Body of pancreas (tissue), 4 donors: ENCODE results near the gene PXDC1. TPM values are rescaled to one million over a fixed set of nuclear protein-coding genes. Genes with fewer than 3 reads are reported as not detected.

Source experiments
- ATAC-seq: fragments of 150-250 bp; one replicate; pipeline ENCODE4 v1.9.1; 2016
- DNase-seq, 4 donors: peaks; one replicate each; pipeline ENCODE4 v3.0.0-alpha.2; 2019
- H3K27ac ChIP-seq, 4 donors: fragments of 200-600 bp; sonication (generic); 1 replicate in 3 of 4; 2 replicates in 1 of 4; pipeline versions ENCODE4 v1.5.1 to v1.6.1; 2016 to 2019; ENCODE audit warnings: mild to moderate bottlenecking in 1 of 4, mixed read lengths in 1 of 4, moderate library complexity in 1 of 4
- H3K27me3 ChIP-seq, 2 donors: fragments of 200-600 bp; sonication (generic); one replicate each; pipeline ENCODE4 v1.6.0; 2016; ENCODE audit warnings: mild to moderate bottlenecking in 1 of 2
- H3K36me3 ChIP-seq, 2 donors: fragments of 200-600 bp; sonication (generic); replicated peaks in 1 of 2; 2 replicates each; pipeline ENCODE4 v1.5.1; 2016; ENCODE audit warnings: low read depth in 2 of 2; ENCODE audit not compliant: insufficient read depth in 1 of 2
- H3K4me1 ChIP-seq: fragments of 200-600 bp; sonication (generic); one replicate; pipeline ENCODE4 v1.6.0; 2016
- H3K4me3 ChIP-seq, 2 donors: fragments of 200-600 bp; sonication (generic); 1 replicate in 1 of 2; 2 replicates in 1 of 2; pipeline ENCODE4 v1.5.1; 2016 to 2019
- H3K9me3 ChIP-seq, 3 donors: fragments of 200-600 bp; sonication (generic); 1 replicate in 2 of 3; 2 replicates in 1 of 3; pipeline ENCODE4 v1.5.1; 2016
- CTCF ChIP-seq, 7 experiments: fragments of 450-650 bp in 4 of 7; fragments of 200-600 bp in 3 of 7; sonication (generic) in 3 of 7; IDR thresholded peaks; one replicate each; pipeline ENCODE4 v1.5.1; 2016 to 2019; ENCODE audit warnings: antibody characterized with exemption in 7 of 7
- POLR2A ChIP-seq, 3 donors: fragments of 450-650 bp; IDR thresholded peaks; one replicate each; pipeline ENCODE4 v1.6.1; 2016; ENCODE audit warnings: antibody characterized with exemption in 3 of 3, mild to moderate bottlenecking in 2 of 3
- WGBS, 2 donors: methylation state at CpG; one replicate each; pipeline ENCODE4 v1.1.5; 2017; 5-methylcytosine and 5-hydroxymethylcytosine counted together
- intact Hi-C: fragments of 100-400 bp; cut with DNase I; formaldehyde crosslinking; loops from one replicate; pipeline ENCODE4 v1.15.1; 2023
- total RNA-seq, 2 donors: library from RNA; depleted of rRNA; stranded (reverse); fragments of >200 nt; gene quantifications; one replicate each; pipeline ENCODE4 v1.1.0, GENCODE V29; 2016

PXDC1 gene
- total RNA-seq, 2 donors from 2014 or later, result 30.9 to 35.6 TPM

GRCh38 chr6:3718407-3718806 is 33.1 kb downstream of the PXDC1 start:
- no peak for ATAC-seq
- TF ChIP-seq CTCF (IDR thresholded peaks at IDR 0.05), result no peak
- TF ChIP-seq POLR2A (IDR thresholded peaks at IDR 0.05), result no peak
- Histone ChIP-seq H3K9me3 (no peaks in the 10 kb centered on the region), H3K4me1 (peaks cover 21% of the 10 kb centered on the region), H3K36me3 (no peaks in the 10 kb centered on the region), H3K27me3 (no peaks in the 10 kb centered on the region), H3K4me3 (no peak overlapping the region), H3K27ac (no peak overlapping the region)
- WGBS, 2 donors, result 78 to 79% methylated on average over 5 of the region's 5 CpGs
- intact Hi-C loops, result no loop called here
- no peak for DNase-seq

- Histone ChIP-seq H3K4me1 (peaks cover 13% of the 10 kb centered on the region), H3K36me3 (no peaks in the 10 kb centered on the region), H3K4me3 (no peak overlapping the region), H3K27ac (no peak overlapping the region), H3K27me3 (no peaks in the 10 kb centered on the region), H3K9me3 (no peaks in the 10 kb centered on the region)
- 6 to 8% methylated on average over 1 of the region's 1 CpG for WGBS, 2 donors
- intact Hi-C loops, result no loop called here
- ATAC-seq, result no peak
- no peak for TF ChIP-seq POLR2A (IDR thresholded peaks at IDR 0.05)
- TF ChIP-seq CTCF (IDR thresholded peaks at IDR 0.05), result no peak
- DNase-seq, result no peak
These were observed 36.2 kb downstream of the PXDC1 start for GRCh38 chr6:3715285-3715684.

- H3K4me3 ChIP-seq, result no peak overlapping the region
- peaks cover 13% of the 10 kb centered on the region for H3K4me1 ChIP-seq
- H3K27me3 ChIP-seq, result no peaks in the 10 kb centered on the region
- no peak overlapping the region for H3K27ac ChIP-seq
- intact Hi-C loops, result no loop called here
- 47 to 57% methylated on average over 1 of the region's 1 CpG for whole genome bisulfite sequencing, 2 donors
- H3K9me3 ChIP-seq, result no peaks in the 10 kb centered on the region
- TF ChIP-seq CTCF (IDR thresholded peaks at IDR 0.05), result no peak
- no peak for TF ChIP-seq POLR2A (IDR thresholded peaks at IDR 0.05)
- ATAC-seq, result no peak
- H3K36me3 ChIP-seq, result no peaks in the 10 kb centered on the region
- DNase-seq, result no peak
These were observed 36.7 kb downstream of the PXDC1 start for GRCh38 chr6:3714768-3715167.

GRCh38 chr6:3714111-3714510 is 37.4 kb downstream of the PXDC1 start:
- WGBS, 2 donors, result 69 to 85% methylated on average over 4 of the region's 4 CpGs
- ATAC-seq, result no peak

More at GRCh38 chr6:3714111-3714510, 37.4 kb downstream of the PXDC1 start:
- no peak for DNase-seq
- intact Hi-C loops, result no loop called here
- no peak for TF ChIP-seq POLR2A (IDR thresholded peaks at IDR 0.05)
- no peak for TF ChIP-seq CTCF (IDR thresholded peaks at IDR 0.05)
- Histone ChIP-seq H3K36me3 (no peaks in the 10 kb centered on the region), H3K27ac (peak overlapping the region in 3 of 4 donors; percentile 6 to 73 (median 68)), H3K9me3 (no peaks in the 10 kb centered on the region), H3K27me3 (no peaks in the 10 kb centered on the region), H3K4me1 (peaks cover 13% of the 10 kb centered on the region), H3K4me3 (no peak overlapping the region)
